IMR-90 (cell line): ENCODE data around the gene SPINK14. TPM values are rescaled to one million over a fixed set of nuclear protein-coding genes. Genes with fewer than 3 reads are reported as not detected.

Source experiments
- ATAC-seq: fragments of 200-7000 bp; cut with Tn5 transposase; 2 replicates; pipeline ENCODE4 v1.9.1; 2020; ENCODE audit warnings: low read depth, mild to moderate bottlenecking, moderate library complexity
- BruUV-seq: library from RNA; stranded (reverse); fragments of 400-500 nt; replicated peaks from 2 replicates; lab custom pipeline; 2021; lab: Mats Ljungman, UMichigan
- CTCF ChIA-PET: fragments of 300-600 bp; formaldehyde crosslinking; extraction: SDS; loops from one replicate; lab custom pipeline; 2021; ENCODE audit warnings: antibody characterized with exemption; lab: Yijun Ruan, JAX
- POLR2A ChIA-PET: fragments of 300-600 bp; sonication (Branson Sonifier 250); formaldehyde crosslinking; loops from one replicate; lab custom pipeline; 2022; ENCODE audit warnings: antibody characterized with exemption; ENCODE audit not compliant: unreplicated experiment; lab: Charles Lee
- DNase-seq: peaks from one replicate; pipeline ENCODE4 v3.0.0; 2013
- H2AFZ ChIP-seq: replicated peaks from 2 replicates; pipeline ENCODE3; 2013; ENCODE audit warnings: low read length, mild to moderate bottlenecking; ENCODE audit not compliant: poor library complexity
- H2AK5ac ChIP-seq: 2 replicates; pipeline ENCODE4 v1.6.1; 2013; ENCODE audit warnings: low read depth, low read length, inconsistent platforms
- H2AK9ac ChIP-seq: replicated peaks from 2 replicates; pipeline ENCODE3; 2013; ENCODE audit warnings: mild to moderate bottlenecking, low read depth, low read length, moderate library complexity; ENCODE audit not compliant: poor library complexity
- H2BK120ac ChIP-seq: 2 replicates; pipeline ENCODE4 v1.6.1; 2013; ENCODE audit warnings: low read depth, low read length, inconsistent platforms
- H2BK15ac ChIP-seq: 3 replicates; pipeline ENCODE4 v1.6.1; 2013; ENCODE audit warnings: low read depth, low read length, inconsistent platforms
- H2BK20ac ChIP-seq: 2 replicates; pipeline ENCODE4 v1.6.1; 2013; ENCODE audit warnings: low read depth, mild to moderate bottlenecking, inconsistent platforms, low read length, moderate library complexity
- H2BK5ac ChIP-seq: 2 replicates; pipeline ENCODE4 v1.6.1; 2013; ENCODE audit warnings: mild to moderate bottlenecking, low read depth, low read length, inconsistent platforms; ENCODE audit not compliant: poor library complexity, severe bottlenecking
- H3K14ac ChIP-seq: replicated peaks from 2 replicates; pipeline ENCODE4 v1.6.1; 2013; ENCODE audit warnings: low read depth, low read length, inconsistent platforms
- H3K18ac ChIP-seq: 2 replicates; pipeline ENCODE4 v1.6.1; 2013; ENCODE audit warnings: low read depth, low read length, control low read depth
- H3K23ac ChIP-seq: 2 replicates; pipeline ENCODE4 v1.6.1; 2013; ENCODE audit warnings: low read depth, low read length, inconsistent platforms
- H3K27ac ChIP-seq: 2 replicates; pipeline ENCODE4 v1.5.1; 2013; ENCODE audit warnings: mild to moderate bottlenecking, control low read depth, low read length; ENCODE audit not compliant: insufficient read depth
- H3K27me3 ChIP-seq: 2 replicates; pipeline ENCODE4 v1.6.1; 2013; ENCODE audit warnings: low read length; ENCODE audit not compliant: control insufficient read depth, insufficient read depth
- H3K36me3 ChIP-seq: 2 replicates; pipeline ENCODE4 v1.6.1; 2013; ENCODE audit warnings: low read length, mixed read lengths; ENCODE audit not compliant: control insufficient read depth, insufficient read depth
- H3K4ac ChIP-seq: 2 replicates; pipeline ENCODE4 v1.6.1; 2013; ENCODE audit warnings: low read depth, low read length, inconsistent platforms
- H3K4me1 ChIP-seq: 2 replicates; pipeline ENCODE4 v1.6.1; 2013; ENCODE audit warnings: low read length, mixed read lengths; ENCODE audit not compliant: control insufficient read depth, insufficient read depth
- H3K4me2 ChIP-seq: 2 replicates; pipeline ENCODE4 v1.6.1; 2013; ENCODE audit warnings: low read depth, mild to moderate bottlenecking, control low read depth, low read length, moderate library complexity
- H3K4me3 ChIP-seq: 2 replicates; pipeline ENCODE4 v1.5.1; 2013; ENCODE audit warnings: low read depth, mild to moderate bottlenecking, control low read depth, low read length, moderate library complexity; ENCODE audit not compliant: insufficient read depth
- H3K56ac ChIP-seq: 2 replicates; pipeline ENCODE4 v1.6.1; 2013; ENCODE audit warnings: low read length, inconsistent platforms; ENCODE audit not compliant: insufficient read depth; ENCODE audit errors: extremely low read depth
- H3K79me1 ChIP-seq, 2 experiments: 2 replicates each; pipeline ENCODE4 v1.6.1; 2013; ENCODE audit warnings: low read length in 2 of 2, inconsistent platforms in 1 of 2, low read depth in 1 of 2
- H3K9ac ChIP-seq: 2 replicates; pipeline ENCODE4 v1.6.1; 2013; ENCODE audit warnings: low read depth, low read length, control low read depth
- H3K9me1 ChIP-seq: 2 replicates; pipeline ENCODE4 v1.6.1; 2013; ENCODE audit warnings: low read length, inconsistent platforms; ENCODE audit not compliant: insufficient read depth
- H3K9me3 ChIP-seq: 2 replicates; pipeline ENCODE4 v1.6.1; 2013; ENCODE audit warnings: low read length; ENCODE audit not compliant: control insufficient read depth, insufficient read depth
- H4K20me1 ChIP-seq: 2 replicates; pipeline ENCODE4 v1.6.1; 2013; ENCODE audit warnings: low read length, inconsistent platforms; ENCODE audit not compliant: insufficient read depth
- H4K5ac ChIP-seq: 2 replicates; pipeline ENCODE4 v1.6.1; 2013; ENCODE audit warnings: mild to moderate bottlenecking, low read depth, low read length, control low read depth
- H4K8ac ChIP-seq, 2 experiments: 2 replicates each; pipeline ENCODE4 v1.6.1; 2013; ENCODE audit warnings: low read depth in 2 of 2, low read length in 2 of 2, control low read depth in 1 of 2, inconsistent platforms in 1 of 2
- H4K91ac ChIP-seq: 2 replicates; pipeline ENCODE4 v1.6.1; 2013; ENCODE audit warnings: low read depth, low read length, inconsistent platforms; ENCODE audit not compliant: insufficient read depth
- BHLHE40 ChIP-seq: fragments of 150-350 bp; IDR thresholded peaks from 2 replicates; pipeline ENCODE4 v1.6.1; 2016; ENCODE audit warnings: mild to moderate bottlenecking, low read depth, low read length
- CEBPB ChIP-seq: IDR thresholded peaks from 2 replicates; pipeline ENCODE4 v1.6.1; 2012; ENCODE audit warnings: low read depth, low read length, improper control_type of control experiment
- ELK1 ChIP-seq: fragments of 150-350 bp; IDR thresholded peaks from 2 replicates; pipeline ENCODE4 v1.6.1; 2016; ENCODE audit warnings: low read depth, mild to moderate bottlenecking, low read length, moderate library complexity, borderline replicate concordance
- NFE2L2 ChIP-seq: fragments of 150-350 bp; IDR thresholded peaks from 2 replicates; pipeline ENCODE4 v1.6.1; 2016; ENCODE audit warnings: low read depth, mild to moderate bottlenecking, low read length
- WGBS, 2 experiments: methylation state at CpG; one replicate each; pipeline versions ENCODE4 v1.1.5 to v1.1.7; 2013; ENCODE audit warnings: missing lambda C conversion rate in 2 of 2; ENCODE audit not compliant: insufficient read length in 1 of 2; ENCODE audit errors: extremely low coverage in 2 of 2; 5-methylcytosine and 5-hydroxymethylcytosine counted together
- dilution Hi-C: fragments of 300-500 bp; cut with HindIII; formaldehyde crosslinking; loops from one replicate; pipeline ENCODE4 v1.14.3; 2018; ENCODE audit warnings: low sequenced_read_pairs; ENCODE audit not compliant: unreplicated experiment
- in situ Hi-C: fragments of 300-500 bp; cut with MboI; formaldehyde crosslinking; loops from 3 replicates; pipeline ENCODE4 v1.14.3; 2019; ENCODE audit warnings: low sequenced_read_pairs, inconsistent platforms, mixed read lengths
- intact Hi-C: fragments of 100-400 bp; cut with micrococcal nuclease; formaldehyde crosslinking; loops from 2 replicates; pipeline ENCODE4 v1.10.0; 2022
- polyA plus RNA-seq, 3 experiments: library from polyadenylated mRNA; depleted of rRNA; stranded (reverse); fragments of >200 nt; gene quantifications; 2 replicates each; pipeline ENCODE4 v1.2.3, GENCODE V29; 2012; ENCODE audit warnings: low replicate concordance in 1 of 3
- total RNA-seq: library from RNA; depleted of rRNA; stranded (reverse); fragments of >200 nt; gene quantifications from 2 replicates; pipeline ENCODE4 v1.2.3, GENCODE V29; 2012

SPINK14 gene
- total and polyA plus RNA-seq, 2 of the 4 experiments (the other 2 are of a cell fraction), result not detected

GRCh38 chr5:148162038-148162437, 6.3 kb upstream of the SPINK14 start:
- H3K23ac ChIP-seq, result no peak overlapping the region
- no peaks in the 10 kb centered on the region for H3K79me1 ChIP-seq
- H3K36me3 ChIP-seq, result no peaks in the 10 kb centered on the region
- no peaks in the 10 kb centered on the region for H3K9me1 ChIP-seq
- in situ Hi-C loops (no loop called here), intact Hi-C loops (no loop called here), dilution Hi-C loops (no loop called here)
- H4K20me1 ChIP-seq, result no peaks in the 10 kb centered on the region
- TF ChIP-seq NFE2L2 (no peak), BHLHE40 (no peak), CEBPB (no peak), ELK1 (no peak)
- H3K4me2 ChIP-seq, result no peak overlapping the region
- H2BK120ac ChIP-seq, result no peak overlapping the region
- no peak overlapping the region for H3K56ac ChIP-seq
- H4K5ac ChIP-seq, result no peak overlapping the region
- no CpG with 5 or more reads among the region's 1 CpG for WGBS, 2 experiments
- no peak overlapping the region for H2BK5ac ChIP-seq
- DNase-seq, result no peak
- H4K8ac ChIP-seq, result no peak overlapping the region
- no peaks in the 10 kb centered on the region for H3K27me3 ChIP-seq
- no peaks in the 10 kb centered on the region for H3K4me1 ChIP-seq
- H2AFZ ChIP-seq, result no peak overlapping the region
- no peak overlapping the region for H3K27ac ChIP-seq
- POLR2A ChIA-PET, result interaction anchor here (0.6 kb wide), 1 partner anchor 39 kb away, joined by 3 read pairs; no protein-coding TSS in a partner anchor
- BruUV-seq, result no TSS peak
- H3K4ac ChIP-seq, result no peak overlapping the region
- ATAC-seq, result no peak
- no peak overlapping the region for H2AK5ac ChIP-seq
- H3K18ac ChIP-seq, result no peak overlapping the region
- no peak overlapping the region for H3K4me3 ChIP-seq
- no peak overlapping the region for H2BK20ac ChIP-seq
- no peak overlapping the region for H2BK15ac ChIP-seq
- H4K91ac ChIP-seq, result no peak overlapping the region
- no peaks in the 10 kb centered on the region for H3K9me3 ChIP-seq
- H3K9ac ChIP-seq, result no peak overlapping the region
- no peak overlapping the region for H2AK9ac ChIP-seq
- CTCF ChIA-PET, result no interaction called here
- no peak overlapping the region for H3K14ac ChIP-seq
